Endothelial cell of umbilical vein (primary cell): ENCODE results near the gene BRMS1.

Source experiments
- EZH2 ChIP-seq: IDR thresholded peaks from 2 replicates; pipeline ENCODE4 v1.6.1; 2012; ENCODE audit warnings: borderline replicate concordance, low read depth, mild to moderate bottlenecking, moderate library complexity, low read length, inconsistent platforms; ENCODE audit not compliant: severe bottlenecking
- JUN ChIP-seq: IDR thresholded peaks from 2 replicates; pipeline ENCODE4 v1.6.1; 2011; ENCODE audit warnings: borderline replicate concordance, low read depth; ENCODE audit not compliant: insufficient read length, insufficient read depth
- POLR2A ChIP-seq: IDR thresholded peaks from 2 replicates; pipeline ENCODE4 v1.6.1; 2012; ENCODE audit warnings: low read depth, mild to moderate bottlenecking, control low read depth, low read length
- TF ChIP-seq, protein P1 (sequence below), 2 donors: IDR thresholded peaks; 1 replicate in 1 of 2; 2 replicates in 1 of 2; pipeline ENCODE4 v1.5.1; 2011; ENCODE audit warnings: low read length in 2 of 2, mild to moderate bottlenecking in 2 of 2, moderate library complexity in 2 of 2, control low read depth in 1 of 2, inconsistent platforms in 1 of 2, low read depth in 1 of 2; ENCODE audit not compliant: insufficient read depth in 1 of 2; ENCODE audit errors: extremely low read depth in 1 of 2

GRCh38 chr11:66346476-66347424 lies 1.8 kb upstream of the BRMS1 start:
- TF ChIP-seq POLR2A = no peak
- TF ChIP-seq, protein P1, sequence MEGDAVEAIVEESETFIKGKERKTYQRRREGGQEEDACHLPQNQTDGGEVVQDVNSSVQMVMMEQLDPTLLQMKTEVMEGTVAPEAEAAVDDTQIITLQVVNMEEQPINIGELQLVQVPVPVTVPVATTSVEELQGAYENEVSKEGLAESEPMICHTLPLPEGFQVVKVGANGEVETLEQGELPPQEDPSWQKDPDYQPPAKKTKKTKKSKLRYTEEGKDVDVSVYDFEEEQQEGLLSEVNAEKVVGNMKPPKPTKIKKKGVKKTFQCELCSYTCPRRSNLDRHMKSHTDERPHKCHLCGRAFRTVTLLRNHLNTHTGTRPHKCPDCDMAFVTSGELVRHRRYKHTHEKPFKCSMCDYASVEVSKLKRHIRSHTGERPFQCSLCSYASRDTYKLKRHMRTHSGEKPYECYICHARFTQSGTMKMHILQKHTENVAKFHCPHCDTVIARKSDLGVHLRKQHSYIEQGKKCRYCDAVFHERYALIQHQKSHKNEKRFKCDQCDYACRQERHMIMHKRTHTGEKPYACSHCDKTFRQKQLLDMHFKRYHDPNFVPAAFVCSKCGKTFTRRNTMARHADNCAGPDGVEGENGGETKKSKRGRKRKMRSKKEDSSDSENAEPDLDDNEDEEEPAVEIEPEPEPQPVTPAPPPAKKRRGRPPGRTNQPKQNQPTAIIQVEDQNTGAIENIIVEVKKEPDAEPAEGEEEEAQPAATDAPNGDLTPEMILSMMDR (IDR thresholded peaks at IDR 0.05; ENCODE audit: extremely low read depth in 1 of 2, insufficient read depth in 1 of 2, low read depth in 1 of 2, low read length in 2 of 2) = no peak
- no peak for TF ChIP-seq EZH2
- no peak for TF ChIP-seq JUN
